DMS153 treated with DMSO at 0.1 percent for 48 hours (cell line): ENCODE measurements around the gene PLCG2.
A peak's percentile ranks its signal among the peaks of the same experiment; 100 is the strongest.

Experiments
- DNase-seq: peaks from one replicate; lab custom pipeline; 2025; ENCODE audit not compliant: unreplicated experiment; lab: John Stamatoyannopoulos, UW

Gene PLCG2

DNA sequence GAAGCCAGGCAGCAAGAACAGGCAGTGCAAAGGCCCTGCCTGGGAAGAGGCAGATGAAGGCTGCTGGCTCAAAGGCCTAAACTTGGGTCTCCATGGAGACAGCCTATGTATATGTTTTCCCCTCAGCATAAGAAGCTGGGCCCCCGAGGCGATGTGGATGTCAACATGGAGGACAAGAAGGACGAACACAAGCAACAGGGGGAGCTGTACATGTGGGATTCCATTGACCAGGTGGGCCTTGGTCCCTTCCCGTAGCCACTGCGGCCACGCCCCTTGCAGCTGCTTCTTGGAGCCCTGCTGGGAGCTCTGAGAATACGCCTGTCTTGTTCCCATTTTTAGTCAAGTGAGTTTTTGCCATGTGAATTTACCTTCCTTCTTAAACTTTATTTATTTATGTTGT, 126.2 kb downstream of the PLCG2 start:
- no peak for DNase-seq

DNA sequence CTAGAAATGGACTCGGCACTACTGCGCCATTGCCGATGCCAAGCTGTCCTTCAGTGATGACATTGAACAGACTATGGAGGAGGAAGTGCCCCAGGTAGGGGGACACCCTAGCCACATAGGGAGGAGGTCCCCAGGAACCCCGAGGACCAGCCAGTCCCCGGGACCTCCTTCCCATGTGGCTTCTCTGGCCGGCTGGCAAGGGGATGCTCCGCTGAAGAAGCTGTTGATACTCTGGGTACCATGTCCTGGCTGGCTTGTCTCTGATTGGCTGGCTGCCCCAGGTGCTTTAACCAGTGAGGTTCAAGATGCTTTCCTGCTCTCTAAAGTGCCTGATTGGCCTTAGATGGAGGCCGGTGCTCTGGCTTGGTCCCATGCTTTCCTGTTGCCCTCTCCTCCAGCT, 128.6 kb downstream of the PLCG2 start:
- no peak for DNase-seq

DNA sequence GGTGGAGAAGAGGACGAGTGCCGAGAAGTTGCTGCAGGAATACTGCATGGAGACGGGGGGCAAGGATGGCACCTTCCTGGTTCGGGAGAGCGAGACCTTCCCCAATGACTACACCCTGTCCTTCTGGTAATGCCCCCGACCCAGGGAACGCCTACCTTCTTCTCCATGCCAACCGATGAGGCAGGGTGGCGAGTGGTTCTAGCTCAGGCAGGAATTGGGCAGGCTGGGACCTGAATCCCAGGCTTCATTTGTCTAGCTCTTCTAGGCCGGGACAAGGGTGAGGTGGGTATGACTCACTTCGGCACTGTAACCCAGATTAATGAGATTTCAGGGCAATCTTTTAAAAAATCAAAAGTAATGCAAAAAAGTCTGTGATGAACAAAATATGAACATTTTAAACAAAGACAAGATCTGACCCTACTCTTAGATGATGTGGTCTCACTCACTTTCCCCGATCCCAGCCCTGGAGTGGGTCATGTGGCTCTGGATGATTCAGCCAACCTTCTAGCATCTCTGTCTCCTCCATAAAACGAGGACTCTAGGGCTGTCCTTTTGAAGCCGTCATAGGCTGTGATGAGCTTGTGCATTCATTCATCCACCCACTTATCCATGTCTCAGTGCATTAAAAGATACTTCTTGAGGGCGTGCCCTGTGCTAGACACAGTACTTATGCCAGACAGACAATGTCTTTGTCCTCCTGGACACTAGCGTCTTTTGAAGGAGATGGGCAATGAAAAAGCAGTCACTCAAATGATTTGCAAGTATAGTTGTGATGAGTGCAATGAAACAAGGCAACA, 129.6 kb downstream of the PLCG2 start:
- no peak for DNase-seq

DNA sequence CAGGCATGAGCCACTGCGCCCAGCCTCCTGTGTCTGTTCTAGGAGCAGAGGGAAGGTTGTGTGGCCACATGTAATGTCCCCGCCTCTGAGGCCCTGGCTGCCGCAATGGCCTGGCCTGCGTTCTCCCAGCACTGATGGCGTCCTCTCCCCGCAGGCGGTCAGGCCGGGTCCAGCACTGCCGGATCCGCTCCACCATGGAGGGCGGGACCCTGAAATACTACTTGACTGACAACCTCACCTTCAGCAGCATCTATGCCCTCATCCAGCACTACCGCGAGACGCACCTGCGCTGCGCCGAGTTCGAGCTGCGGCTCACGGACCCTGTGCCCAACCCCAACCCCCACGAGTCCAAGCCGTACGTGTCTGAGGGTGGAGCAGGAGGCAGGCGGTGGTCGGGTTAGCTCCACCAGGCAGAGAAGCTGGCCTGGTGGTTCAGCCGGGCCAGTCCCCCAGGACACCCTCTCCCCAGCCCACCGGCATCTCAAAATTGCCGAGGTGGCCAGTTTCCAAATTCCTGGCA, 131.3 kb downstream of the PLCG2 start:
- no peak for DNase-seq

DNA sequence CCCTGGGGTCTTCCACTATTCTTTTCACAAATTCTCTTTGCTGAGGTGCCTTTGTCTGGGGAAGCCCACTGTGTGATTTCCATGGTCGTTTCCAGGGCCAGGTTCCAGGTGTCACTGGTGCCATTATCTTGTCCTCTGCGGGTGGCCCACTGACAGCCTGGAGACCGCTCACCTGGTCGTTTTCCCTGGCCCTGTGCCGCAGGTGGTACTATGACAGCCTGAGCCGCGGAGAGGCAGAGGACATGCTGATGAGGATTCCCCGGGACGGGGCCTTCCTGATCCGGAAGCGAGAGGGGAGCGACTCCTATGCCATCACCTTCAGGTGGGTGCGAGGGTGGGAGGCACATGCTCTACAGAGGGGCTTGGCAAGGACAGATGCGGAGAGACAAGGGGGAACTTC, 133.3 kb downstream of the PLCG2 start:
- DNase-seq, result no peak

DNA sequence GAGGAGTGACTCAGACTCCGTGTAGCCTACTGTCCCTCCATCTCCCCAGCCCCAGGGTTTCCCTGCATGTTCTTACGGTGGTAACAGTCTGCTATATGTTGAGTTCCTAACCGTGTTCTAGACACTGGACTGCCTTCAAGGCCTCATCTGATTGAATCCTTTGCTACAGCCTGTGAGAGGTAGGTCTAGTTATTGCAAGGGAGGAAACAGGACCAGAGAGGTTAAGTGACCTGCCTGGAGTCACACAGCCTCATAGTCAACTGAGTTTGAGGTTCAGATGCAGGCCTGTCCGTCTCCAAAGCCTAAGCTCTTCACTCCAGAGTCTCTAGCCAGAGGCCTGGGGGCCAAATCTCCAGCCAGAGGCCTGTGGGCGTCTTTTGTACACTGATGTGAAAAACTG, 134.1 kb downstream of the PLCG2 start:
- DNase-seq, result no peak

DNA sequence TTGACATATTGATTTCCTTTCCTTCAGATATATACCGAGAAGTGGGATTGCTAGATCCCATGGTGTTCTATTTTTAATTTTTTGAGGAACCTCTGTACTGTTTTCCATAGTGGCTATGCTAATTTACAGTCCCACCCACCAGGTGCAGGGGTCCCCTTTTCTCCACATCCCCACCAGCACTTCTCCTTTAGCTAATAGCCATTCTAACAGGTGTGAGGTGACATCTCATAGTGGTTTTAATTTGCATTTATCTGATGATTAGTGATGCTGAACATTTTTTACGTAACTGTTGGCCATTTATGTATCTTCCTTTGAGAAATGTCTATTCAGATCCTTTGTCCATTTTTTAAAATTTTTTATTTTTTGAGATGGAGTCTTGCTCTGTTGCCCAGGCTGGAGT, 138.3 kb downstream of the PLCG2 start:
- no peak for DNase-seq

DNA sequence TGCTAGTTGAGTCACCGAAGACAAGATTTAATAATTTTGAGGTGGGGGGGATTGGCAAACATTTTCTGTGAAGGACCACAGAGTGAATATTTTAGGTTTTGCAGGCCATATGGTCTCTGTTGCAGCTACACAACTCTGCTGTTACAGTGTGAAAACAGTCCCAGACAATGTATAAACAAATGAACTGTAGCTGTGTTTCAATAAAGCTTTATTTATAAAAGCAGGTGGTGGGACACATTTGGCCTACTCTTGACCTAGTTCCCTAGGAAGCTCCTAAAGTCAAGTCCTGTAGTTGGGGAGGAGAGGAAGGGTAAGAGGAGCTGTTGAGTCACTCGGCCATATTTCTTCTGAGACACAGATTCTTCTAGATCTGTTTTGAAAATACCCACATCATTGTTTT, 139.8 kb downstream of the PLCG2 start:
- DNase-seq, result no peak

DNA sequence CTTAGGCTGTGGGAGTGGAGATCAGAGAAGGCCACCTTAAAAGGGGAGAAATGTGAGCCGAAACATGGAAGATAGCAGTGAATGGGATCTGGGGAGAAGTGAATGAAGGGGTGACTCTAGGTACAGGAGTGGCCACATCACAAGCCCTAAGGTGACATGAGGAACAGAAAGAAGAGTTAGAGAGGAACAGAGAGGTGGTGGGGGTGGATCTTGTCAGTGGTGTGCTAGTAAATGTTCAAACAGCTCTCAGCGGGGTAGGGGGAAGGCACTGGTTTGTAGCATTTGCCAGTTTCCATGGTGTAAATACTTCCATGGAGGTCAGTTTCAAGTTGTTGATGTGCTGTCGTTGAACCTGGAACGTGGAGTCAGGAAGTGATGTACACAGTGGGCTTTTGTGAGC, 141.4 kb downstream of the PLCG2 start:
- no peak for DNase-seq

DNA sequence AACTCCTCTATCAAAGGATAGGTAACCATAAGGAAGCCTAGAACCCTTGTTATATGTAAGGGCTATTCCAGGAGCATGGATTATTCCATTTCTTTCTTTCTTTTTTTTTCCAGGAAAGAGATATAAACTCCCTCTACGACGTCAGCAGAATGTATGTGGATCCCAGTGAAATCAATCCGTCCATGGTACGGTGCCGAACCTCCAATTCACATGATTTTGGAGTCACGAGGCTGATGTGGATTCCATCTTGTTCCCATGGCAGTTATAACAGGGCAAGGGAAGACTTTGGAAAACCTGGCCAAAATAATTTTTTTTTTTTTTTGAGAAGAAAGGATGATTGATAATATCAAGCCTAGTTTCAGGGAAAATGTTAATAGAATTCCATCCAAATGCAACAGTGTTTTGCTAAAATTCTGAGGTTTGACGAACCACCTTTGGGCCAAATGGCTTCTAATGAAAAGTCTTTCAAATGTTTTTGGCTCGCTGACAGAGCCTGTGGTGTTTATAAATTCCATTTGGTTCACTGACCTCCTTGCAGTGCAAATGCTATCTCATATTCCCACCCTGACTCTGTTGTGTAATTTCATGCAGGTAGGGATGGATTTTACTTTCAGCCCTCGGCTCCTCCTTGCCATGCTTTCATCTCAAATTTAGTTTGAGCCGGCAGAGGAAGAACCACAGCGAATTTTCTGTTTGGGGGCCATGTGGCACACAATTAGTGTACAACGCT, 142.2 kb downstream of the PLCG2 start:
- no peak for DNase-seq

DNA sequence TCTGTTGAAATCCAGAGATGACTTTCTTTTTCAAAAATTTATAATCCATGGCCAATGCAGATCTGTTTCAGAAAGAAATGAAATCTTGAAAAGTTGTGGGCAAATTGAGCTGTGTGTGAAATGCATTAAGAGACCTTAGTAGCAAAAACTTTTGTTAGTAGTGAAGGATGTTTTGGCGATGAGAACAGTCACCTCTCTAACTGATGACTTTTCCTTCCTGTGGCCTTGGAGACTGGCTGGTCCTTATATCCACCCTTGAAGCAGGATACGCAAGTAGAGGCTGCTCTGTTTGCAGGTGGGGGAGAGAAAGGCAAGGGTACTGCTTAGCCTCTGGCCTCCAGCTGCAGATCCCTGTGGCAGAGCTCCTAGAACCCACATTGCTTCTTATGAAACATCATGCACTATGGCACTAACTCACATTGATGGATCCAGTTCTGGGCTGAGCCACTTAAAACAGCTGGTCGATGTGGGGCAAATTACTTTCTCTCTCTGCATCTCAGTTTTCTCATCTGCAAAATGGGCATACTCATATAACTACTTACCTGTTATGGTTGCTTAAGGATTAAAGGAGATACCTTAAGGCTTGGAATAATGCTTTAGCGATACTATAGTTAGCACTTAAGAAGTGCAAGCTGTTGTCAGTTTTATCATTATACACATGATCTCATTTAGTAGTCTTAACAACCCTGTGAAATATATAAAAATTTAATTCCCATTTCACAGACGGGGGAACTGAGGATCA, 142.9 kb downstream of the PLCG2 start:
- no peak for DNase-seq

DNA sequence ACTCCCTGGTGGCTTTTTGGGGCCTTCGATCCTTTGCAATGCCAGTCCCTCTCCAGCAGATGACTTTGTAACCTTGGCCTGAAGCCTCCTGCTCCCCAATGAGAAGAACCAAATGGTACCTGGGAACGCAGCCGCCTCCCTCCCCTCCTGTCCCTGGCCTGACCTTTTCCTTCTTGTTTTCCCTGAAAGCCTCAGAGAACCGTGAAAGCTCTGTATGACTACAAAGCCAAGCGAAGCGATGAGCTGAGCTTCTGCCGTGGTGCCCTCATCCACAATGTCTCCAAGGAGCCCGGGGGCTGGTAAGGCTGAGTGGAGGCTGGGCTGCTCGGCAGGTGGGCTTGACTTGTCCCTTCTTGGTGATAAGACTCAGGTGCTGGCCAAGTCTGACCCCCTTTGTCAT, 144.2 kb downstream of the PLCG2 start:
- no peak for DNase-seq

DNA sequence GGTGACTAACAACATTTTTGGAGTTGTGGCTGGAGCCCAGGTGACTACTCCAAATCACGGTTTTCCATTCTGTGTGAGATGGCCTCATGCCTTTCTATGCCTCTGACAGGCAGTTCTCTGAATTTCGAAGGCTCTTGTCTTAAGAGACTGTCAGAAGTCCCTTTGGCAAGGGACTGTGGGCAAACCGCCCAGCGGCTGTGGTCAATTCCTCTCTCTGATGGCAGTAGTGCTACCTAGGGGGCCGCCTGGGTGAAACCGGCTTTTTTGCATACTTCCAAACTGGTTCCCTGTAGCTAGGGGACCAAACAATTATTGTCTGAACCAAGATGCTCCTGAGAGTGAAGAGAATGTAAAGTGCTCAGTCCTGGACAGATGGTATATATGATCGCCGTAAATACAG, 145.9 kb downstream of the PLCG2 start:
- DNase-seq, result no peak

DNA sequence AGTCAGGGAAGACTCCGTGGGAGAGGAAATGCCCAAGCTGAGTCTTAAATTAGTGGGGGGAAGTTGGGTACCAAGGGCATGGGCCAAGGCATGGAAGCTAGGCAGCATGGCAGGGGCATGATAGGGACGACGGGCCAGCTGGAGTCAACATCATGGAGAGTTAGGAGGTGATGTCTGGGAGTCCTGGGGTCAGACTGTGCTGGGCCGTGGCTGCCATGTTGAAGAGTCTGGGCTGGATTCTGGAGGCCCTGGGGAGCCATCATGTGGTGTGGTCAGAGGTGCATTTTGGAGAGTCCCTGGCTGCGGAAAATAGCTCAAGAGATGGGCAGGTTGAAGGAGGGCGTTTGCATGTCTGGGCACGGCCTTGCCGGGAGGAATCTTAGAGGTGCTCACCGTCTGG, 146.9 kb downstream of the PLCG2 start:
- no peak for DNase-seq

DNA sequence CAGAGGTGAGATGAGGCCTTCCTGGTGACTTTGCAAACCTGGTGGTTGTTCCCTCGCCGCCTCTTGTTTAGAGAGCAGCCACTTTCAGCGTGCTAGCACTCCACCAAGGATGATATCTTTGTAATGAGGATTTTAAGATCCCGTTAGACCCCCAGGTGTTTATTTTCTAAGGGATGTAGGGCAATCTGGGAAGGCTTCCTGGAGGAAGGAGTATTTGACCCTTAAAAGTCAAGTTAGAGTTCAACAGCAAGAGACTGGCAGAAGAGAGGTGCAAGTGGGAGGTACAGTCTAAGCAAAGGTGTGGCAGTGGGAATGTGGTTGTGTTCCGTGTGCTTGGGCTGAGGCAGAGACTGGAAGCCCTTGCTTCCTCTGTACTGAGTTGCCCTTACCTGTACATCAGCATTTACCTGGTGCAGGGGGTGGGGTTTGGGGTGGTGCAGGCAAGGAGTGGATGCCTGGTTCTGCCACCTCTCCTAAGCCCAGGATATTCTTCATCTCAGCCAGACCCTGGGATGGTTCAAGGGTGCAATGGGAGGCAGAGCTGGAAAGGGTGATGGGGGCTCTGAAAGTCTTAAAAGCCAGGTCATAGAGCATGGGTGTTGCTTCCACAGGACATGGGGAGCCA, 148.6 kb downstream of the PLCG2 start:
- no peak for DNase-seq

DNA sequence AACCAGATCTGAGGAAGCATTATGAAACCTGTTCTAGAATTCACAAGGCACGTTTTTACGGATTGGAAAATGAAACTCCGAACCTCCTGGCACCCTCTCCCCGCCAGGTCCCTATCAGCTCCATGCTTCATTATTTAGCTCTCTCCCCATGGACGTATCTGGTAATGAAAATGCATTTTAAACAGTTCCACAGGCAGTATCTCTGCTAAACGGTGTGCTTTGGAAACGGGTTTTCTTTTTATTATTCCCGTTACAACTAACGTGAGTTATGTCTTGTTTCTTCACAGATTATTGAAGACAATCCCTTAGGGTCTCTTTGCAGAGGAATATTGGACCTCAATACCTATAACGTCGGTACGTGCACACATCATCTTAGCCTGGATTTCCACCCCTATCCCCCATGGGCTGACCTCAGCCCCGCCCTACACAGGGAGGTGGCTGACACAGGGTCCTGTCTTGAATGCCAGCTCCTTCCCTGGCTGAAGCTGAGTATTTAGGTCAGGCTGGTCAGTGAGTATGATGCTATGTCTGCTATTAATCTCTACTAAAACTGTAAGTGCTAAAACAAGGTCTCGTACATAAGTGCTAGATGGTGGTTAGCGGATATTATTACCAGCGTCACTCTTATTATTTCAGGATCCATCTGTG, 149.3 kb downstream of the PLCG2 start:
- DNase-seq, result no peak

DNA sequence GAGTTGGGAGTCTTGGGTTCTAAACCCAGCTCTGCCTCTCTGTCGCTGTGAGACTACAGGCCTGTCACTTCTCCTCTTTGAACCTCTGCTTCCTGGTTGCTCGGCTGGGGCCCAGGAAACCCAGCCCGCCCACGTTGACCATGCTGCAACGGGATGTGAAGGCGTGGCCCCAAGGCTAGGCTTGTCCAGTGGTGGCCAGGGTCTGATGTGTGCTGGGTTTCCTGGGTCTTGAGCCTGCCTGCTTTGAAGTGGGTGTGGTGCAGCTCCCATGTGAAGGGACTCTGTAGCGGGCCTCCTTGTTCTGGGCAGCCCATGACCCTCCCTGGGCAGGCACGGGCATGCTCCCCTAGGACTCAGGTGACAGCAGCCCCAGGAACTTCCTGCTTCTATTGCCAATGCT, 149.9 kb downstream of the PLCG2 start:
- DNase-seq, result peak; percentile 36

DNA sequence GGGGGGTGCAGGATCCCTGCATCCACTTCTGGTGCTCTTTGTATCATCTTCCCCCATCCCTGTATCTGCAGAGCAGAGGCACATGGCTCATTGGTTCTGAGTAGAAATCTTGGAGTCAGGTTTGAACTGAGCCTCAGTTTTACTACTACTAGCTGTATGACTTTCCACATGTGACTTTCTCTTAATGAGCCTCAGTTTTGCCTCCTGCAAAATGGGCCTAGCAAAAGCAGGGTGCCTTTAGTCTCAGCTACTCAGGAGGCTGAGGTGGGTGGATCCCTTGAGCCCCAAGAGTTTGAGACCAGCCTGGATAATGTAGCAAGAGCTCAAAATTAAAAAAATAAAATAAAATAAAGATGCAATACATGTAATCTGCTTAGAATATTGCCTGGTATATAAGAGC, 150.8 kb downstream of the PLCG2 start:
- DNase-seq, result no peak

DNA sequence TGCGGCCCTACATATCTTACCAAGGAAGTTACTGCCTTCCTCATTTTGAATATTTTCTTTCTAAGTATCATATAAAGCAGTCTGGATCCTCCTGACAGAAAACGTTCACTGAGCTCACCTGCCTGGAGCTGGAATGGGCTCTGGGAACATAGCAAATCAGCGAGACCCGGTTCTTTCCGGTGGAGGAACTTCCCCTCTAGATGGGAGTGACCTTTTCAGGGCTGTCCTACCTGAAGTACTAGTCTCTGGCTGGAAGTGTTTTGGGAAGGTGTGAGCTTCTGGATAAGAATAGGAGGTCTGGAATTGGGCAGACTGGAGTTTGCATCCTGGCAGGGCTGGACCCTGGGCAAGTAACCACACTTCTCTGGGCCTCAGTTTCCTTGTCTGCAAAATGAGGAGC, 152.8 kb downstream of the PLCG2 start:
- DNase-seq, result no peak

DNA sequence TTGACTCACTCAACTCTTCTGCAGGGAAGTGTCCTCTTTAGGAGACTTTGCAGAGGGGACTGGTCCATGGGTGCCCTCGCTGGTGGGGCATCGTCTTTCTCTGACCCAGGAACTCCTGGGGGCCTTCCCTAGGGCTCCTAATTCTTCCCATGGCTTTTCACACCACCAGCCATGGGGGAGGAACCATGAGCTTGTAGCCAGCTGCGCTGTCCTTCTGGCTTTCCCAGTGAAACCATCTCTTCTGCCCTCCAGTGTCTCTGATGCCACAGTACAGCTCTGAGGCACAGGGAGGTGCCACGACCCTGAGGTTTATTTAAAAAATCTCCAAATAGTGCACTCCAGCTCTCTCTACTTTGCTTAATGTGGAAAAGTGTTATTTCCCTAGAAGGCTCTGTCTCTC, 153.6 kb downstream of the PLCG2 start:
- DNase-seq, result no peak

DNA sequence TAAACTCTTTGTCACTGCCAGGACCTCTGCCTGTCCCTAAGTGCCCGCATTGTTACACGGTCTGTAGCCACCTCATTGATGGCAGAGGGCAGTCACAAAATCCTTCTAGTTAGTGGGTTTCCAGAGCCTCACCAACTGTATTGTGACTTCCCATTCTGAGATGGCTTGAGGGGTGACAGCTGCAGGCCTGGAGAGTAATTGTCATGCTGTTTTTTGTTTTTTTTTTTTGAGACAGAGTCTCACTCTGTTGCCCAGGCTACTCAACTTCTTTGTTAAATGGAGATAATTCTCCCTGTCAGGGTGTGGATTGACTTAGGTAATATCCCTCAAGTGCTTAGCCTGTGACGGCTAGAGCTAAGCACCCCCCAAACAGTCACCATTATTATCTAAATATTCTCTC, 154.3 kb downstream of the PLCG2 start:
- no peak for DNase-seq
